HG03571 (cell line): Measurements from ENCODE around the gene PLEKHH1.

Experiments used
- ATAC-seq: cut with Tn5 transposase; IDR thresholded peaks from one replicate; pipeline ENCODE4 v1.9.1; 2021; ENCODE audit not compliant: unreplicated experiment

PLEKHH1 gene

GRCh38 chr14:67562025-67562775 is 29.1 kb downstream of the PLEKHH1 start:
- ATAC-seq = no peak

GRCh38 chr14:67562776-67563150 is 29.7 kb downstream of the PLEKHH1 start:
- no peak for ATAC-seq

GRCh38 chr14:67564236-67564635 is 31.1 kb downstream of the PLEKHH1 start:
- ATAC-seq = no peak

GRCh38 chr14:67566908-67567307 is 33.8 kb downstream of the PLEKHH1 start:
- no peak for ATAC-seq

GRCh38 chr14:67567654-67568053 is 34.6 kb downstream of the PLEKHH1 start:
- ATAC-seq = no peak

- ATAC-seq = no peak
These were observed 36.0 kb downstream of the PLEKHH1 start for GRCh38 chr14:67569011-67569650.

- ATAC-seq = no peak
These were observed 36.7 kb downstream of the PLEKHH1 start for GRCh38 chr14:67569651-67570290.

GRCh38 chr14:67570453-67570852 is 37.4 kb downstream of the PLEKHH1 start:
- no peak for ATAC-seq

GRCh38 chr14:67571275-67571990 is 38.3 kb downstream of the PLEKHH1 start:
- ATAC-seq = no peak

- ATAC-seq = no peak
These were observed 38.9 kb downstream of the PLEKHH1 start for GRCh38 chr14:67571991-67572323.

GRCh38 chr14:67572608-67573007 is 39.5 kb downstream of the PLEKHH1 start:
- ATAC-seq = no peak

- no peak for ATAC-seq
These were observed 40.3 kb downstream of the PLEKHH1 start for GRCh38 chr14:67573228-67574010.

GRCh38 chr14:67574156-67574555 is 41.1 kb downstream of the PLEKHH1 start:
- ATAC-seq = no peak

GRCh38 chr14:67574806-67575205 is 41.7 kb downstream of the PLEKHH1 start:
- no peak for ATAC-seq

- no peak for ATAC-seq
These were observed 42.6 kb downstream of the PLEKHH1 start for GRCh38 chr14:67575684-67576083.

- no peak for ATAC-seq
These were observed 43.3 kb downstream of the PLEKHH1 start for GRCh38 chr14:67576216-67576955.

- no peak for ATAC-seq
These were observed 44.2 kb downstream of the PLEKHH1 start for GRCh38 chr14:67577181-67577808.

- ATAC-seq = no peak
These were observed 45.0 kb downstream of the PLEKHH1 start for GRCh38 chr14:67577909-67578749.

- ATAC-seq = no peak
These were observed 46.0 kb downstream of the PLEKHH1 start for GRCh38 chr14:67579040-67579439.
